ENCODE data around the gene MYL10. TPM values are rescaled to one million over a fixed set of nuclear protein-coding genes. Genes with fewer than 3 reads are reported as not detected.

MYL10 gene
- total RNA-seq, 1 experiment from 2014 or later = 0.30 TPM

- Histone ChIP-seq H3K4me3 (ENCODE audit: low read depth, low read length, poor library complexity, severe bottlenecking) (no peak overlapping the region), H3K27ac (ENCODE audit: low read depth, low read length, poor library complexity, severe bottlenecking) (no peak overlapping the region), H3K36me3 (ENCODE audit: insufficient read depth, low read length, poor library complexity, severe bottlenecking) (no peaks in the 10 kb centered on the region), H3K27me3 (replicated peaks; ENCODE audit: insufficient read depth, low read depth, low read length, poor library complexity) (no peaks in the 10 kb centered on the region), H3K4me1 (ENCODE audit: insufficient read depth, low read length, poor library complexity, severe bottlenecking) (peaks cover 16% of the 10 kb centered on the region), H3K9me3 (ENCODE audit: low read depth, low read length, poor library complexity, severe bottlenecking) (no peaks in the 10 kb centered on the region)
- intact Hi-C loops (cut with micrococcal nuclease; ENCODE audit: unreplicated experiment) = no loop called here
- CTCF ChIA-PET = no interaction called here
- POLR2A ChIA-PET (ENCODE audit: low non-redundant PET) = no interaction called here
- BruUV-seq (replicated peaks) = no TSS peak
- TF ChIP-seq CTCF (conservative IDR thresholded peaks at IDR 0.05; ENCODE audit: low read depth, low read length) = no peak
- DNase-seq (ENCODE audit: low spot score) = no peak
These were observed 8.1 kb downstream of the MYL10 start for GRCh38 chr7:101620991-101621390.

DNA sequence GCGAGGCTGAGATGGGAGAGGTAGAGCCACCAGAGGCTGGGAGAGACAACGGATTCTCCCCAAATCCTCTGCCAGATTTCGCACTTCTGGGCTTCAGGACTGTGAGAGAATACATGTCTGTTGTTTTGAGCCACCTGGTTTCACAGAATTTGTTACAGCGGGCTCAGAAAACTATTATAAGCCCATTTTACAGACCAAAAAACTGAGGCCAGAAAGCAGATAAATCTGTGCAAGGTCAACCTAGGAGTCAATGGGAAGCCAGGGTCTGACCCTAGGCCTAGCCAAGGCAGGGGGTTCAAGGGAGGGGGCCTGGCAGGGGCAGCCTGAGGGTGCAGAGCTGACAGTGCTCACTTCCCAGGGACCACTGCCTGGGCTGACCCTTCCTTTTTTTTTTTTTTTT is 8.7 kb downstream of the MYL10 start:
- Histone ChIP-seq H3K9me3 (ENCODE audit: low read depth, low read length, poor library complexity, severe bottlenecking) (no peaks in the 10 kb centered on the region), H3K4me1 (ENCODE audit: insufficient read depth, low read length, poor library complexity, severe bottlenecking) (peaks cover 11% of the 10 kb centered on the region), H3K36me3 (ENCODE audit: insufficient read depth, low read length, poor library complexity, severe bottlenecking) (no peaks in the 10 kb centered on the region), H3K27me3 (replicated peaks; ENCODE audit: insufficient read depth, low read depth, low read length, poor library complexity) (no peaks in the 10 kb centered on the region), H3K4me3 (ENCODE audit: low read depth, low read length, poor library complexity, severe bottlenecking) (no peak overlapping the region), H3K27ac (ENCODE audit: low read depth, low read length, poor library complexity, severe bottlenecking) (no peak overlapping the region)
- TF ChIP-seq EZH2 (IDR thresholded peaks at IDR 0.05; ENCODE audit: borderline replicate concordance, low read depth, low read length, poor library complexity, severe bottlenecking) (no peak), CTCF (conservative IDR thresholded peaks at IDR 0.05; ENCODE audit: low read depth, low read length) (no peak)
- no TSS peak for BruUV-seq (replicated peaks)
- intact Hi-C loops (cut with micrococcal nuclease; ENCODE audit: unreplicated experiment) = no loop called here
- POLR2A ChIA-PET (ENCODE audit: low non-redundant PET) = no interaction called here
- CTCF ChIA-PET = no interaction called here
- no peak for DNase-seq (ENCODE audit: low spot score)

DNA sequence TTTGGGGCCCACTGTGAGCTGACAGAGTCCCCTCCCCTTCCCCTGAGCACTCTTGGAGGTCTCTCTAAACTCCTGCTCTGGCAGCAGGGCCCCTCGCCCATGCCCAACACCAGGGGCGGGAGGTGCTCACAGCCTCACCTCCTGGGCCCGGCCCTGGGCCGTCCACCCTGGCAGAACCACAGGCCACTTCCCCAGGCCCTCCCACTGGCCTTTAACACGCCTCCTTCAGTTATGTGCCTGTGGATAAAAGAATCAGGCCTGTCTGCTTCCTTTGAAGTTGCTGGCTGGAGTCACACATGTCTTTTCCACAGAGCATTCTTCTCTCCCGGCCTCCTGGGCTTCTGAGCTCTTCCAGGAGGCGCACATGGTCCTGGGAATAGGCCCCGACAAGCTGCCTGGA is 10.2 kb downstream of the MYL10 start:
- ChIA-PET CTCF (no interaction called here), POLR2A (ENCODE audit: low non-redundant PET) (no interaction called here)
- Histone ChIP-seq H3K4me3 (ENCODE audit: low read depth, low read length, poor library complexity, severe bottlenecking) (no peak overlapping the region), H3K27ac (ENCODE audit: low read depth, low read length, poor library complexity, severe bottlenecking) (no peak overlapping the region), H3K27me3 (replicated peaks; ENCODE audit: insufficient read depth, low read depth, low read length, poor library complexity) (no peaks in the 10 kb centered on the region), H3K4me1 (ENCODE audit: insufficient read depth, low read length, poor library complexity, severe bottlenecking) (no peaks in the 10 kb centered on the region), H3K36me3 (ENCODE audit: insufficient read depth, low read length, poor library complexity, severe bottlenecking) (no peaks in the 10 kb centered on the region), H3K9me3 (ENCODE audit: low read depth, low read length, poor library complexity, severe bottlenecking) (no peaks in the 10 kb centered on the region)
- intact Hi-C loops (cut with micrococcal nuclease; ENCODE audit: unreplicated experiment) = no loop called here
- DNase-seq (ENCODE audit: low spot score) = no peak
- TF ChIP-seq EZH2 (IDR thresholded peaks at IDR 0.05; ENCODE audit: borderline replicate concordance, low read depth, low read length, poor library complexity, severe bottlenecking) (no peak), CTCF (conservative IDR thresholded peaks at IDR 0.05; ENCODE audit: low read depth, low read length) (no peak)
- no TSS peak for BruUV-seq (replicated peaks)

All from A673 (cell line).